OCI-LY3 (cell line): ENCODE data around the gene BPIFB2.

Experiments
- CTCF ChIP-seq: fragments of 200-600, 300-600 bp; sonication (generic); IDR thresholded peaks from 2 replicates; pipeline ENCODE4 v1.5.1; 2014; ENCODE audit warnings: antibody characterized with exemption, low read length, low read depth
- EZH2phosphoT487 ChIP-seq: fragments of 200-600 bp; shearing (Covaris generic); IDR thresholded peaks from 2 replicates; pipeline ENCODE4 v1.6.1; 2018; ENCODE audit warnings: antibody characterized with exemption, mixed run types, low read depth

- no peak for TF ChIP-seq CTCF
- TF ChIP-seq EZH2phosphoT487 = no peak
Observed at GRCh38 chr20:32984631-32985354, 22.7 kb upstream of the BPIFB2 start.
